HUES6 (cell line): ENCODE data around the gene KIFBP.

Experiments
- H3K27ac ChIP-seq: 2 replicates; pipeline ENCODE4 v1.7.0; 2013; ENCODE audit warnings: low read depth, mild to moderate bottlenecking, low read length, inconsistent platforms
- H3K27me3 ChIP-seq: 2 replicates; pipeline ENCODE4 v1.6.1; 2013; ENCODE audit warnings: low read length; ENCODE audit not compliant: control insufficient read depth, insufficient read depth
- H3K36me3 ChIP-seq: 2 replicates; pipeline ENCODE4 v1.6.1; 2013; ENCODE audit warnings: low read length; ENCODE audit not compliant: control insufficient read depth, insufficient read depth
- H3K4me1 ChIP-seq: 2 replicates; pipeline ENCODE4 v1.6.1; 2013; ENCODE audit warnings: low read length; ENCODE audit not compliant: control insufficient read depth, insufficient read depth
- H3K4me3 ChIP-seq: 2 replicates; pipeline ENCODE4 v1.5.1; 2013; ENCODE audit warnings: low read depth, low read length
- H3K9ac ChIP-seq: one replicate; pipeline ENCODE4 v1.6.1; 2013; ENCODE audit warnings: mild to moderate bottlenecking, low read length
- H3K9me3 ChIP-seq: 2 replicates; pipeline ENCODE4 v1.6.1; 2013; ENCODE audit warnings: low read depth, low read length; ENCODE audit not compliant: control insufficient read depth, insufficient read depth

Gene KIFBP

GRCh38 chr10:69064762-69065328 is 76.2 kb downstream of the KIFBP start:
- Histone ChIP-seq H3K9ac (no peak overlapping the region), H3K9me3 (no peaks in the 10 kb centered on the region), H3K27me3 (no peaks in the 10 kb centered on the region), H3K27ac (no peak overlapping the region), H3K4me3 (no peak overlapping the region), H3K4me1 (peaks cover 6% of the 10 kb centered on the region; the same call in 1 of the 2 replicates), H3K36me3 (no peaks in the 10 kb centered on the region)

GRCh38 chr10:69065406-69066361 is 77.1 kb downstream of the KIFBP start:
- no peak overlapping the region for H3K9ac ChIP-seq
- H3K27me3 ChIP-seq: no peaks in the 10 kb centered on the region
- H3K27ac ChIP-seq: no peak overlapping the region
- H3K9me3 ChIP-seq: no peaks in the 10 kb centered on the region
- peaks cover 6% of the 10 kb centered on the region; the same call in 1 of the 2 replicates for H3K4me1 ChIP-seq
- H3K36me3 ChIP-seq: no peaks in the 10 kb centered on the region
- H3K4me3 ChIP-seq: no peak overlapping the region
